HG02798 (cell line): ENCODE data around the gene CAMKMT.
"Not testable (repeated sequence)": the region's sequence is repeated elsewhere in the genome, so short reads cannot be mapped to it uniquely, and the experiment has no call there.

Source experiments
- ATAC-seq: cut with Tn5 transposase; IDR thresholded peaks from one replicate; pipeline ENCODE4 v1.9.1; 2021; ENCODE audit warnings: mild to moderate bottlenecking; ENCODE audit not compliant: unreplicated experiment, poor library complexity

CAMKMT gene

GRCh38 chr2:44579115-44579836 lies 217.5 kb downstream of the CAMKMT start:
- no peak for ATAC-seq

GRCh38 chr2:44579837-44580230 lies 218.1 kb downstream of the CAMKMT start:
- no peak for ATAC-seq

- ATAC-seq = no peak
Observed at GRCh38 chr2:44580875-44581515, 219.2 kb downstream of the CAMKMT start.

DNA sequence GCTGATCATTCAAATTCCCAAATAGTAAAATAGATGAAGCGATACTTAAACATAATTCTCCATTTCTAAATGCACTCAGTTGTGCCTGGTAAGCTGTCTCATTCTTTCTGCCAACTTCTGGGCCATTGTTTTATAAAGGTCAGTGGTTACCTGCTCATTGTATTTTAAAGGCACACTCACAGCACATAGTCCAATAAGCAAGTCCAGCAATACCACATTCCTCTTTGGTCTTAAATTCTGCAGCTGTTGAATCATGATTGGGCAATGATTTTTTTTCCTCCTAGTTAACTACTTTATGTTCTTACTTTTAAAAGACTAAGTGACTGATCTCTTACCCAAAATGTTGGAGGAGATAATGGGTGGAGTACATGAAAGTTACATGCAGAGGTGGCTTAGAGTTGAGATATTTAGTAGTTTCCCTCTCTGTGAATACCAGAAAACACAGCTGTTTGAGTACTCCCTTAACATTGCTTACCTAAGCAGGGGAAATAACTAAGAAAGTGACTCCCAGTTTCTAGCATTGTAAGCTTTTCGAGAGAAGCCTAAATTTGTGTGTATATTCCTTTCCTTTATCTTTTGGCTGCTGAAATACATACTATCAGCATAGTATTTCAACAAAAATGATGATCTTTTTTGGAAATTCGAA lies 220.7 kb downstream of the CAMKMT start:
- ATAC-seq = no peak

DNA sequence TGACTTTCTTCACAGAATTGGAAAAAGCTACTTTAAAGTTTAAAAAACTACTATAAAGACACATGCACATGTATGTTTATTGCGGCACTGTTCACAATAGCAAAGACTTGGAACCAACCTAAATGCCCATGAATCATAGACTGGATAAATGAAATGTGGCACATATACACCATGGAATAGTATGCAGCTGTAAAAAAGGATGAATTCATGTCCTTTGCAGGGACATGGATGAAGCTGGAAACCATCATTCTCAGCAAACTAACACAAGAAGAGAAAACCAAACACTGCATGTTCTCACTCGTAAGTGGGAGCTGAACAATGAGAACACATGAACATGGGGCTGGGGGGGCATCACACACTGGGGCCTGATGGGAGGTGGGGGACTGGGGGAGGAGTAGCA lies 233.9 kb downstream of the CAMKMT start:
- ATAC-seq = not testable (repeated sequence)

DNA sequence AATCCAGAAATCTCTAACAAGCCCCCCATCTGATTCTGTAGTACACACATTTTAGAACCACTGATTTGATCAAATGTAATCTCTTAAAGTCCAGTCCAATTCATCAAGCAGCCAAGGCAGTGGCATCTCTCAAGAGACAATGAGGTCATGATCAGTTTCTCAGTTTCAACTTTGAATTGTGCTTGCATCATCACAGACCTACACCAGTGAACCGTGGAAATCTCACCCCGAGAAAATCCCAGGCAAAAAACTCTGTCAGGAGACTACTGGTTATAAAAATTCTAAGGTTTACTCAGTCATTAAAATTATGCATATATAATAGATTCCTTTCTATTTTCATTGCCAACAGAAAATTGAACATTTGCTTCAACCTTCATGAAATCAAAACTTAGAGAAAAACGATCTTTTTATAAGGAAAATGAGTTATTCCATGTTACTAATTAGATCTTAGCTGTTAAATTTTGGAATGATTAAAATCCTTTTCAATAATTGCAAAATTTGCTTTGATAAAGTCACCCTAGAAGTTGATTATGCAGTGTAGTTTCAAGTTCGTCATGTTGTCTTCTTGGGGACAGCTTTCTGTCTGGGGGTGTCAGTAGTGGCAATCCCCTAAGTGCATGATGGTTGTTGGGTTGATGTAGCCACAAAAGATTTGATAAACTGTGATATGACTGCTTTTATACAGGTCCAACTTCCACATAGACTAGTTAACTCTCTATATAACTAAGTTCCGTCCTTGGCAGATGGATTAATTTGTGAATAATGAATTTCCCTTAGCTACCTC lies 235.0 kb downstream of the CAMKMT start:
- ATAC-seq = peak; percentile 73

DNA sequence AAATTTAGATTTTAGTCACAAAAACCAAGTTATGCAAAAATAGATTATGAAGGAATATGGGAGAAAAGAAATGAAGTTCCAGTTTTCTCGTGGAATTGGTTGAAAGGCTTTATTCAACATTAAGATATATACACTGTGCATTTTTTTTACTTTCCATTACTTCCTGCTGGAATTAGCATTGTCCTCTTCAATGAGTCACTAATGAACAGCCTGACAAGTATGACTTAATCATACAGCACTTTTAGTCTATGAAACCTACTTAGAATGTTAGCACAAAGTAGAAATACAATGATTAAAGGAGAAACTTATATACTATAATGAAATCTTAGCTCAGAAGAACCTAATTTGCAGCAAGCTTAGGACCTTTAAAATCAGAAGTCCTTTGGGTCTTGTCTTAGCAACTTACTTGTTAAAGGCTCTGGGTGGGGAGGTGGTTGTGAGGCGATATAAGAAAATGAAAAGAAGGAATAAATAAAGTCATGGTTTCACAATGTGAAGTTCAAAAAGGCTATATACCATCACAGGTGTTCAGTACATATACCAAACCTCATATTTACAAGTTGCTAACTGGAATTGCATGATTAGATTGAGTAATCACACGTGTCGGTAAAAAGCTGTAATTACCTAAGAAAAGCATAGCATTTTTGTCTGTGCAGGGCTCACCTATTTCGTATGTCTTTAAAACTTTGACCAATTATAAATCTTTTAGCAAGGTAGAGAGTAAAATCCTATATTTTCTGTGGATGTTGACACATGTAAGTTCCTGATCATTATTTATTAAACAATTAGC lies 236.8 kb downstream of the CAMKMT start:
- ATAC-seq = no peak

- no peak for ATAC-seq
Observed at GRCh38 chr2:44599130-44599529, 237.4 kb downstream of the CAMKMT start.

- no peak for ATAC-seq
Observed at GRCh38 chr2:44602446-44602845, 240.7 kb downstream of the CAMKMT start.

DNA sequence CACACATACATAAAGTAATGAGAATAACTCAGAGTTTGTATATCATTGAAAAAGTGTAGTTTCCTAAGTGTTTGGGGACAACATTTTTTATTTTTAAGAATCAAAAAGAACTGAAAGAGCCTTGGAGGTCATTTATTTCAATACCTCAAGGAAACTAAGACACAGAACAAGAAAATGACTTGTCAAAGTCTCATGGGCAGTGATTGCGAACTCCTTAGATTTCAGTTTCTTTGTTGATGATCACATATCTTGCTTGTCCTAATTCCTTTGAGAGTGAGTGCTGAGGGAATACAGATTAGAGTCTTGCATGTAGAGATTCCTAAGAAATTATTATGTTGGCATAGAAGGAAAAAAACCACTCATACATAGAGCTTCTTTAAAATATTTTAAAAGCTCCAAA lies 243.8 kb downstream of the CAMKMT start:
- ATAC-seq = no peak

DNA sequence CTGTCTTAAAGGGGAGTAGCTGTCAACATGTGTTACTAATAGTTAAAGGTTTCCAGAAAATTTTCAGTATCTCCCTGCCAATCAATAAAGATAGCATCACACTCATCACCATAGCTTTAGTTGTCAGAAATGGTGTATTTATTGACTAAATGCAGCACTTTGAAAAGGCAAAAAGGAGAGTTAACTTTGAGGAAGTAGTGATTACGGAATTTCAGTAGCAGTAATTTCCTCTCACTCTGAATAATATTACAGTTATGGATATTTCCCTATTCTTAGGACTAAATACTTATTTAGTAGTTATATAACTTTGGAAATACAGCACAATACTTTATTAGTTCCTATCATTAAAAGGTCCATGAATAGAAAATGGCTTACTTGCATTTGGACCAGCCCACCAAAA lies 250.5 kb downstream of the CAMKMT start:
- ATAC-seq = no peak

DNA sequence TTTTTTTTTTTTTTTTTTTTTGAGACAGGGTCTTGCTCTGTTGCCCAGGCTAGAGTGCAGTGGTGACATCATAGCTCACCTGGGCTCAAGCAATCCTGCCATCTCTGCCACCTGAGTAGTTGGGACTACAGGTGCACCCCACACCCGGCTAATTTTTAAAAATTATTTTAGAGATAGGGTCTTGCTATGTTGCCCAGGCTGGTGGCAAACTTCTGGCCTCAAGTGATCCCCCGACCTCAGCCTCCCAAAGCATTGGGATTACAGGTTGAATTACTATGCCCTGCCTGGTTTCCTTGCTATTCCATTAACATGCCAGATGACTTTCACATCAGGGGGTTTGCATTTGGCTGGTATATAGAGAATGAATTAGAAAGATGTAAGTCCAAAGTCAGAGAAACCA lies 253.2 kb downstream of the CAMKMT start:
- no peak for ATAC-seq

- no peak for ATAC-seq
Observed at GRCh38 chr2:44615950-44616518, 254.3 kb downstream of the CAMKMT start.

- ATAC-seq = peak; percentile 72
Observed at GRCh38 chr2:44616667-44617155, 255.0 kb downstream of the CAMKMT start.

- ATAC-seq = no peak
Observed at GRCh38 chr2:44618251-44619023, 256.7 kb downstream of the CAMKMT start.

GRCh38 chr2:44620189-44620990 lies 258.6 kb downstream of the CAMKMT start:
- no peak for ATAC-seq

- ATAC-seq = no peak
Observed at GRCh38 chr2:44623622-44624351, 262.0 kb downstream of the CAMKMT start.
